H1 (cell line): ENCODE measurements around the gene PCGF6. TPM values are rescaled to one million over a fixed set of nuclear protein-coding genes. Genes with fewer than 3 reads are reported as not detected.
A peak's percentile ranks its signal among the peaks of the same experiment; 100 is the strongest.

Experiments used
- CREB1 ChIP-seq: IDR thresholded peaks from 2 replicates; pipeline ENCODE4 v1.6.1; 2012; ENCODE audit warnings: inconsistent platforms
- EZH2 ChIP-seq: fragments of 200-600 bp; sonication (generic); IDR thresholded peaks from 2 replicates; pipeline ENCODE4 v1.7.1; 2012; ENCODE audit warnings: low read depth, mild to moderate bottlenecking, moderate library complexity, low read length, inconsistent platforms; ENCODE audit not compliant: severe bottlenecking
- FOSL1 ChIP-seq: IDR thresholded peaks from 2 replicates; pipeline ENCODE4 v1.6.1; 2011; ENCODE audit warnings: mild to moderate bottlenecking, low read depth, low read length, moderate library complexity; ENCODE audit not compliant: insufficient read depth
- GABPA ChIP-seq: IDR thresholded peaks from 2 replicates; pipeline ENCODE4 v1.6.1; 2011; ENCODE audit warnings: mild to moderate bottlenecking, low read length, moderate library complexity, borderline replicate concordance; ENCODE audit not compliant: insufficient read depth
- KDM1A ChIP-seq: fragments of 200-600, 300-600 bp; sonication (generic); IDR thresholded peaks from 2 replicates; pipeline ENCODE4 v1.7.1; 2016; ENCODE audit warnings: mild to moderate bottlenecking, low read length, borderline replicate concordance
- KDM4A ChIP-seq: IDR thresholded peaks from one replicate; pipeline ENCODE4 v1.7.1; 2012; ENCODE audit warnings: low read depth, mild to moderate bottlenecking, moderate library complexity, low read length, inconsistent platforms; ENCODE audit not compliant: severe bottlenecking
- NANOG ChIP-seq: IDR thresholded peaks from 2 replicates; pipeline ENCODE4 v1.6.1; 2011; ENCODE audit warnings: low read length, low read depth, mild to moderate bottlenecking, inconsistent platforms; ENCODE audit not compliant: insufficient read depth, poor library complexity, severe bottlenecking
- ZNF274 ChIP-seq: IDR thresholded peaks from 2 replicates; pipeline ENCODE4 v1.7.0; 2012; ENCODE audit warnings: low read length, borderline replicate concordance; ENCODE audit errors: extremely low read depth
- polyA plus RNA-seq, 7 experiments: library from polyadenylated mRNA; depleted of rRNA in 3 of 7; stranded (reverse) in 5 of 7; unstranded in 2 of 7; fragments of >200 nt in 5 of 7; fragments of 200-250 nt in 2 of 7; gene quantifications; 1 replicate in 5 of 7; 2 replicates in 1 of 7; 4 replicates in 1 of 7; pipeline versions ENCODE4 v1.2.1 to v1.2.3, GENCODE V29; 2011 to 2013; ENCODE audit warnings: missing spikeins in 2 of 7, mixed read lengths in 2 of 7
- total RNA-seq: library from RNA; stranded (reverse); fragmentation: NEBNext Ultra II Directional; extraction: Animal tissue kit (Norgen Biotek cat#: 25700); gene quantifications from 2 replicates; pipeline ENCODE4 v1.2.1, GENCODE V29; 2021
- TF ChIP-seq, protein P1 (sequence below): fragments of 300-600 bp; sonication (generic); IDR thresholded peaks from 2 replicates; pipeline ENCODE4 v1.7.1; 2012; ENCODE audit warnings: low read length, moderate library complexity, mild to moderate bottlenecking, inconsistent platforms; ENCODE audit not compliant: insufficient replicate concordance

Gene PCGF6
- total and polyA plus RNA-seq, 2 of the 8 experiments (the other 6 are each of a cell fraction or from before 2014, with no cell fraction given) = 6.9 to 18.6 TPM

DNA sequence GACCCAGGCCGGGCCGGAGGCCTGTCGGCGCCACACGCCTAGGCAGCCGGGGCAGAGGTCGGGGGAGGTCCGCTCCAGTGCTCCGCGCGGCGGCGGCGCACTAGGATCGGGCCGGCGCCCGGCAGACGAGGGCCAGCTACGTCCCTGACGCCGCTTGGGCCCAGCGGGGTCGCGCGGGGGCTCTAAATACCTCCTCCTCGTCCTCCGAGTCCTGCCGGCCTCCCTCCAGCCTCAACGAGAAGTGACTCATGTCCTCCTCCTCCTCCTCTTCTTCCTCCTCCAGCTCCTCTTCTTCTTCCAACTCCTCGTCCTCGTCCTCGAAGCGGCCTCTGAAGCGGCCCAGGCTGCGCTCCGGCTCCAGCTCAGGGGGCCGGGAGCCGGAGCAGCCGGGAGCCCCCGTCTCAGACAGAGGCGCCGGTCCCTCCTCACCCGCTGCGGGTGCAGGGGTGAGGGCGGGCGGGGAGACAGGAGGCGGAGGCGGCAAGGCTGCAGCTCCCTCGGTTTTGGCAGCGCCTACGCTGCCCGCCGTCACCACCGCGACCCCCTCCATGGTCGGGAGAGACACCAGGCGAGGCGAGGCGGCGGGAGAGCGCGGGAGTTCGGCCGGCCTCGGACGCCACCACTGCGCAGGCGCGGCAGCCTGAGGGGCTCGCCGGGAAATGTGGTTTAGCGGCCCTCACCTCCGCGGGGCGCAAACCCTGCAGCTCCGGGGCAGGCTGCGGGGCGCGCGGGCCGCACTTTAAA lies at the start of gene PCGF6 (continued):
- TF ChIP-seq, protein P1, sequence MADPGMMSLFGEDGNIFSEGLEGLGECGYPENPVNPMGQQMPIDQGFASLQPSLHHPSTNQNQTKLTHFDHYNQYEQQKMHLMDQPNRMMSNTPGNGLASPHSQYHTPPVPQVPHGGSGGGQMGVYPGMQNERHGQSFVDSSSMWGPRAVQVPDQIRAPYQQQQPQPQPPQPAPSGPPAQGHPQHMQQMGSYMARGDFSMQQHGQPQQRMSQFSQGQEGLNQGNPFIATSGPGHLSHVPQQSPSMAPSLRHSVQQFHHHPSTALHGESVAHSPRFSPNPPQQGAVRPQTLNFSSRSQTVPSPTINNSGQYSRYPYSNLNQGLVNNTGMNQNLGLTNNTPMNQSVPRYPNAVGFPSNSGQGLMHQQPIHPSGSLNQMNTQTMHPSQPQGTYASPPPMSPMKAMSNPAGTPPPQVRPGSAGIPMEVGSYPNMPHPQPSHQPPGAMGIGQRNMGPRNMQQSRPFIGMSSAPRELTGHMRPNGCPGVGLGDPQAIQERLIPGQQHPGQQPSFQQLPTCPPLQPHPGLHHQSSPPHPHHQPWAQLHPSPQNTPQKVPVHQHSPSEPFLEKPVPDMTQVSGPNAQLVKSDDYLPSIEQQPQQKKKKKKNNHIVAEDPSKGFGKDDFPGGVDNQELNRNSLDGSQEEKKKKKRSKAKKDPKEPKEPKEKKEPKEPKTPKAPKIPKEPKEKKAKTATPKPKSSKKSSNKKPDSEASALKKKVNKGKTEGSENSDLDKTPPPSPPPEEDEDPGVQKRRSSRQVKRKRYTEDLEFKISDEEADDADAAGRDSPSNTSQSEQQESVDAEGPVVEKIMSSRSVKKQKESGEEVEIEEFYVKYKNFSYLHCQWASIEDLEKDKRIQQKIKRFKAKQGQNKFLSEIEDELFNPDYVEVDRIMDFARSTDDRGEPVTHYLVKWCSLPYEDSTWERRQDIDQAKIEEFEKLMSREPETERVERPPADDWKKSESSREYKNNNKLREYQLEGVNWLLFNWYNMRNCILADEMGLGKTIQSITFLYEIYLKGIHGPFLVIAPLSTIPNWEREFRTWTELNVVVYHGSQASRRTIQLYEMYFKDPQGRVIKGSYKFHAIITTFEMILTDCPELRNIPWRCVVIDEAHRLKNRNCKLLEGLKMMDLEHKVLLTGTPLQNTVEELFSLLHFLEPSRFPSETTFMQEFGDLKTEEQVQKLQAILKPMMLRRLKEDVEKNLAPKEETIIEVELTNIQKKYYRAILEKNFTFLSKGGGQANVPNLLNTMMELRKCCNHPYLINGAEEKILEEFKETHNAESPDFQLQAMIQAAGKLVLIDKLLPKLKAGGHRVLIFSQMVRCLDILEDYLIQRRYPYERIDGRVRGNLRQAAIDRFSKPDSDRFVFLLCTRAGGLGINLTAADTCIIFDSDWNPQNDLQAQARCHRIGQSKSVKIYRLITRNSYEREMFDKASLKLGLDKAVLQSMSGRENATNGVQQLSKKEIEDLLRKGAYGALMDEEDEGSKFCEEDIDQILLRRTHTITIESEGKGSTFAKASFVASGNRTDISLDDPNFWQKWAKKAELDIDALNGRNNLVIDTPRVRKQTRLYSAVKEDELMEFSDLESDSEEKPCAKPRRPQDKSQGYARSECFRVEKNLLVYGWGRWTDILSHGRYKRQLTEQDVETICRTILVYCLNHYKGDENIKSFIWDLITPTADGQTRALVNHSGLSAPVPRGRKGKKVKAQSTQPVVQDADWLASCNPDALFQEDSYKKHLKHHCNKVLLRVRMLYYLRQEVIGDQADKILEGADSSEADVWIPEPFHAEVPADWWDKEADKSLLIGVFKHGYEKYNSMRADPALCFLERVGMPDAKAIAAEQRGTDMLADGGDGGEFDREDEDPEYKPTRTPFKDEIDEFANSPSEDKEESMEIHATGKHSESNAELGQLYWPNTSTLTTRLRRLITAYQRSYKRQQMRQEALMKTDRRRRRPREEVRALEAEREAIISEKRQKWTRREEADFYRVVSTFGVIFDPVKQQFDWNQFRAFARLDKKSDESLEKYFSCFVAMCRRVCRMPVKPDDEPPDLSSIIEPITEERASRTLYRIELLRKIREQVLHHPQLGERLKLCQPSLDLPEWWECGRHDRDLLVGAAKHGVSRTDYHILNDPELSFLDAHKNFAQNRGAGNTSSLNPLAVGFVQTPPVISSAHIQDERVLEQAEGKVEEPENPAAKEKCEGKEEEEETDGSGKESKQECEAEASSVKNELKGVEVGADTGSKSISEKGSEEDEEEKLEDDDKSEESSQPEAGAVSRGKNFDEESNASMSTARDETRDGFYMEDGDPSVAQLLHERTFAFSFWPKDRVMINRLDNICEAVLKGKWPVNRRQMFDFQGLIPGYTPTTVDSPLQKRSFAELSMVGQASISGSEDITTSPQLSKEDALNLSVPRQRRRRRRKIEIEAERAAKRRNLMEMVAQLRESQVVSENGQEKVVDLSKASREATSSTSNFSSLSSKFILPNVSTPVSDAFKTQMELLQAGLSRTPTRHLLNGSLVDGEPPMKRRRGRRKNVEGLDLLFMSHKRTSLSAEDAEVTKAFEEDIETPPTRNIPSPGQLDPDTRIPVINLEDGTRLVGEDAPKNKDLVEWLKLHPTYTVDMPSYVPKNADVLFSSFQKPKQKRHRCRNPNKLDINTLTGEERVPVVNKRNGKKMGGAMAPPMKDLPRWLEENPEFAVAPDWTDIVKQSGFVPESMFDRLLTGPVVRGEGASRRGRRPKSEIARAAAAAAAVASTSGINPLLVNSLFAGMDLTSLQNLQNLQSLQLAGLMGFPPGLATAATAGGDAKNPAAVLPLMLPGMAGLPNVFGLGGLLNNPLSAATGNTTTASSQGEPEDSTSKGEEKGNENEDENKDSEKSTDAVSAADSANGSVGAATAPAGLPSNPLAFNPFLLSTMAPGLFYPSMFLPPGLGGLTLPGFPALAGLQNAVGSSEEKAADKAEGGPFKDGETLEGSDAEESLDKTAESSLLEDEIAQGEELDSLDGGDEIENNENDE = no peak
- TF ChIP-seq NANOG (no peak), KDM1A (no peak), CREB1 (peak; percentile 83), EZH2 (no peak), FOSL1 (no peak), KDM4A (peak; percentile 88), GABPA (no peak; the same call in 1 of the 2 replicates), ZNF274 (no peak)
